Osteocyte (in vitro differentiated cells): ENCODE measurements around the gene TPCN2. TPM values are rescaled to one million over a fixed set of nuclear protein-coding genes. Genes with fewer than 3 reads are reported as not detected.

ENCODE experiments used
- DNase-seq: peaks from one replicate; pipeline ENCODE4 v3.0.0; 2021; ENCODE audit warnings: mixed read lengths; ENCODE audit not compliant: unreplicated experiment; ENCODE audit errors: extremely low spot score
- H3K27ac Mint-ChIP-seq: one replicate; pipeline ENCODE4 v1.8.0; 2021; ENCODE audit warnings: mild to moderate bottlenecking, mixed read lengths; ENCODE audit not compliant: unreplicated experiment
- H3K27me3 Mint-ChIP-seq: one replicate; pipeline ENCODE4 v1.8.0; 2021; ENCODE audit warnings: mixed read lengths; ENCODE audit not compliant: unreplicated experiment
- H3K36me3 Mint-ChIP-seq: one replicate; pipeline ENCODE4 v1.8.0; 2021; ENCODE audit warnings: mixed read lengths; ENCODE audit not compliant: unreplicated experiment
- H3K4me1 Mint-ChIP-seq: one replicate; pipeline ENCODE4 v1.8.0; 2021; ENCODE audit warnings: mixed read lengths; ENCODE audit not compliant: unreplicated experiment
- H3K4me3 Mint-ChIP-seq: one replicate; pipeline ENCODE4 v1.8.0; 2021; ENCODE audit warnings: mild to moderate bottlenecking, moderate library complexity, mixed read lengths; ENCODE audit not compliant: unreplicated experiment
- H3K9me3 Mint-ChIP-seq: one replicate; pipeline ENCODE4 v1.8.0; 2021; ENCODE audit warnings: mixed read lengths; ENCODE audit not compliant: unreplicated experiment
- total RNA-seq: library from RNA; stranded (reverse); gene quantifications from 2 replicates; pipeline ENCODE4 v1.2.1, GENCODE V29; 2021
- TF ChIP-seq, protein P1 (sequence below): fragments of 200-600 bp; sonication (generic); IDR thresholded peaks from 2 replicates; pipeline ENCODE4 v1.5.0; 2021; ENCODE audit warnings: antibody characterized with exemption, mild to moderate bottlenecking, moderate library complexity

Gene TPCN2
- total RNA-seq, 1 donor from 2014 or later: 22.4 TPM

DNA sequence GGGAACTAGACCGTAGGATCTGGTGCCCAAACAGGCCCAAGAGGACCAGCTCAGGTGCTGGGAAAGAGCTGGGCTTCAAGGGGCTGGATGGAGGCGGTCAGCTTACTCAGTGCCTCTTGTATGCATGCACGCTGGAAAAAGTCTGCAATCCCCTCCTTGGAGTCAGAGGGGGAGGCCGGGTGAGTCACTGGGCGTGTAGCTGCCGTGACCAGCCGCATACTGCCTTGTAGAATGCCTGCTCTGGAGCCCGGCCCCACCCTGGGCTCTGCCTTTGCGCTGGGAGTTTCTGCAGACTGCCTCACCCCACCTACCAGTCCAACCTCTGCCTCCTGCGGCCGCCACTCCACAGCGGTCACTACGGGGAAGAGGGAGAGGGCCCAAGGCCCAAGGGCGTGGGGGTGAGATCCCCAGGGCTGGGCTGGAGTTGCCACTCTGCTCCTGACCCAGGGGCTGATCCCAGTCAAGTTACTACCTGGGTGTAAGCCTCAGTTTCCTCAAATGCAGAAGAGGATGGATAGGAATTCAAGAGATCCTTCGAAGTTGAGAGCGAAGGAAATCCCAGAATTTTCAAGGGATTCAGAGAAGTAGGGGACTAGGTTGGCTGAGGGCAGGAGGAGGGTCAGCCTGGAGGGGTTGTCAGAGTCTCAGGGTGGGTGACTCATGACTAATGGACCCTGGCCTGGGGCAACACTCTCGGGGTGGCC, 39.8 kb upstream of the TPCN2 start:
- TF ChIP-seq, protein P1, sequence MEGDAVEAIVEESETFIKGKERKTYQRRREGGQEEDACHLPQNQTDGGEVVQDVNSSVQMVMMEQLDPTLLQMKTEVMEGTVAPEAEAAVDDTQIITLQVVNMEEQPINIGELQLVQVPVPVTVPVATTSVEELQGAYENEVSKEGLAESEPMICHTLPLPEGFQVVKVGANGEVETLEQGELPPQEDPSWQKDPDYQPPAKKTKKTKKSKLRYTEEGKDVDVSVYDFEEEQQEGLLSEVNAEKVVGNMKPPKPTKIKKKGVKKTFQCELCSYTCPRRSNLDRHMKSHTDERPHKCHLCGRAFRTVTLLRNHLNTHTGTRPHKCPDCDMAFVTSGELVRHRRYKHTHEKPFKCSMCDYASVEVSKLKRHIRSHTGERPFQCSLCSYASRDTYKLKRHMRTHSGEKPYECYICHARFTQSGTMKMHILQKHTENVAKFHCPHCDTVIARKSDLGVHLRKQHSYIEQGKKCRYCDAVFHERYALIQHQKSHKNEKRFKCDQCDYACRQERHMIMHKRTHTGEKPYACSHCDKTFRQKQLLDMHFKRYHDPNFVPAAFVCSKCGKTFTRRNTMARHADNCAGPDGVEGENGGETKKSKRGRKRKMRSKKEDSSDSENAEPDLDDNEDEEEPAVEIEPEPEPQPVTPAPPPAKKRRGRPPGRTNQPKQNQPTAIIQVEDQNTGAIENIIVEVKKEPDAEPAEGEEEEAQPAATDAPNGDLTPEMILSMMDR: no peak
- peaks cover 5% of the 10 kb centered on the region for H3K36me3 Mint-ChIP-seq
- H3K9me3 Mint-ChIP-seq: no peaks in the 10 kb centered on the region
- peak overlapping the region; percentile 97 for H3K27ac Mint-ChIP-seq
- no peak overlapping the region for H3K4me3 Mint-ChIP-seq
- H3K27me3 Mint-ChIP-seq: no peaks in the 10 kb centered on the region
- H3K4me1 Mint-ChIP-seq: peaks cover 60% of the 10 kb centered on the region
- DNase-seq: peak; percentile 94

DNA sequence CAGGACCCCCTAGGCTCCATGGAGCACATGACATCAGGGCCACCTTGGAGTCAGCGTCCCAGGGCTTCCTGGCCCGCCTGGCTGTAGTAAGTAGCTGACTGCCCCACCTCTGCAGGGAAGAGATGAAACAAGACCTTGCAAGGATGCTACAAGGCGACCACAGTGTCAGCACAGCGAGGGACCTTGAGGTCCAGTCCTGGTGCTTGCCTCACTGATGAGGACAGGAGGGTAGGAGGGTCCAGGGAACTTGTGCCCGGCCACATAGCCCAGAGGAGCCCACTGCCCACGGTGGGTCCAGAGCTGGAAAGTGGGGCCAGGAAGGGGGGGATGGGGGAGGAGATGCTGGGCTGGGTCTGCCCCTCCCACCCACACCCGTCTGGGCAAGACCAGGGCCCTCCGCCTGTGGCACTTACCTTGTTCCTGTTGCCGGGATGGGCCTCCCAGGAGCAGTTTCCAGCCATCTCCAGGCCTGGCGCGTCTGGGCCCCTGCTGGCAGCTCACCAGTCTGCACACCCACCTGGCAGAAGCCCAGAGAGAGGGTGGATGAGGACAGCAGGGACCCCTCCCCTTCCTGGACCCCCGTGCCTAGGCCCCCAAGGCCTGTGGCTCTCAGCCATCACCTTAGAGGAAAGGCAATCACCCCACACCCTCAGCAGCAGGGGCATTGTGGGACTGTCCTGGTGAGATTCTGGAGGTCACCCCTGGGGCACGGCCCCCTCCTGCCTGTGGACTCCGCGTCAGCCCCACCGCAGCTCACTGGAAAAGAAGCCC, 39.1 kb upstream of the TPCN2 start:
- TF ChIP-seq, protein P1: no peak
- Mint-ChIP-seq H3K36me3 (peaks cover 5% of the 10 kb centered on the region), H3K27ac (peak overlapping the region; percentile 97), H3K4me1 (peaks cover 68% of the 10 kb centered on the region), H3K27me3 (no peaks in the 10 kb centered on the region), H3K9me3 (no peaks in the 10 kb centered on the region), H3K4me3 (no peak overlapping the region)
- no peak for DNase-seq

DNA sequence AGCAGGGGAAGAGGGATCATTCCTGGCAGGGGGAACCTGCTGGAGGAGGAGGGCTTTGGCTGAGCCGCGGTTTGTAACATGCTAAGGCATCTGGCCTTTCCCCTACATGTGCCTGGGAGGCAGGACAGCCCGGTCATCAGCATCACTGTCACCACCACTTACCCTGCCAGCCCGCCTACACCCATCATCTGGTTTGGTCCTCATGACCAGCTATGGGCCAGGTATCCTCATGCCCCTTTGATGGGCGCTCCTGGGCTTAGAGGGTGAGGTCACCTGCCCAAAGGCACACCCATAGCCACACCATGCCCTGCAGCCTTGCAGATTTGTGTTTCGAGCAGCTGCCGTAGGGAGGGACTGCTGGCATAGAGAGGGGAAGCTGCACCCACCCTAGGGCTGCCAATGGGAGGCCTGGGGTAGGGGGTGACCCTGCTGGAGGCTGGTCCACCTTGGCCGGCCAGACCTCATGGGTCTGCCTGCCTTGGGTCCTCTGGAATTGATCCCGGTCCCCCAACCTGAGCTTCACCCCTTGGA, 38.3 kb upstream of the TPCN2 start:
- H3K4me1 Mint-ChIP-seq: peaks cover 70% of the 10 kb centered on the region
- TF ChIP-seq, protein P1: no peak
- no peaks in the 10 kb centered on the region for H3K9me3 Mint-ChIP-seq
- no peak for DNase-seq
- H3K36me3 Mint-ChIP-seq: peaks cover 2% of the 10 kb centered on the region
- H3K4me3 Mint-ChIP-seq: no peak overlapping the region
- H3K27ac Mint-ChIP-seq: peak overlapping the region; percentile 97
- H3K27me3 Mint-ChIP-seq: no peaks in the 10 kb centered on the region

DNA sequence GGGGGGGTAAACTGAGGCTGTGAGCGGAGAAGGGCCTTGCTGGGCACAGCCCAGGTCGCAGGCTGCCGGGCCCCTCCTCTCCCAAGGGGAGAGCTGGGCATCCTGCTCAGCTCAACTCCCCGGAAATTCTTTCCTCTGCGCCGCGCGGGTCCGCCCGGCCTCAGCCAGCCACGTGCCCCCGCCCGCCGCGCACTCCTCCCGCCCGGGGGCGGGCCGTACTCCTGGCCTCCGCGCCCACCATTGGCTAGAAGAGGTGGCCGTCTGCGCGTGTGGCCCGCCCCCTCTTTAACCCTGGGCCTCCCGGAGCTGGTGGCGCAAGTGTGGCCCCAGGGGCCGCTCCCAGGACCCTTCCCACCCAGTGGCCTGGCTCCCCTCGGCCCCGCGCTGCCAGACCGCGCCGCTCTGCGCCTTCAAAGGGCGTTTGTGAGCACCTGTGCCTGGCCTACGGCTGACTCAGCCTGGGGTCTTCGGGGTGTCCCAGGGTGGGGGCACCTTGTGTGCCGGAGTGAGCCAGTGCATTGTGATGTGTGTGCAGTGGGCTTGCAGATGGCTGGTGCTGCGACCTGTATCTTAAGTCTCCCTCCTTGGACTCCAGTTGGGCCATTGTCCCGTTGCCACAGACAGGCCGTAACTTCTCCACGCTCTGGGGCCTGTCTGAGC, 37.6 kb upstream of the TPCN2 start:
- peak overlapping the region; percentile 27 for H3K27ac Mint-ChIP-seq
- no peaks in the 10 kb centered on the region for H3K27me3 Mint-ChIP-seq
- H3K4me3 Mint-ChIP-seq: peak overlapping the region; percentile 6
- DNase-seq: peak; percentile 85
- peaks cover 70% of the 10 kb centered on the region for H3K4me1 Mint-ChIP-seq
- H3K36me3 Mint-ChIP-seq: no peaks in the 10 kb centered on the region
- H3K9me3 Mint-ChIP-seq: no peaks in the 10 kb centered on the region
- TF ChIP-seq, protein P1: no peak
